KBM-7 (cell line): ENCODE results near the gene SCAPER.

Source experiments
- DNase-seq: peaks from one replicate; pipeline ENCODE4 v3.0.0-alpha.2; 2015
- in situ Hi-C: fragments of 300-500 bp; cut with MboI; formaldehyde crosslinking; loops from 2 replicates; pipeline ENCODE4 v1.14.3; 2020; ENCODE audit warnings: low sequenced_read_pairs, low pct_unique_long_range_greater_than_20kb, mixed read lengths

The SCAPER gene

DNA sequence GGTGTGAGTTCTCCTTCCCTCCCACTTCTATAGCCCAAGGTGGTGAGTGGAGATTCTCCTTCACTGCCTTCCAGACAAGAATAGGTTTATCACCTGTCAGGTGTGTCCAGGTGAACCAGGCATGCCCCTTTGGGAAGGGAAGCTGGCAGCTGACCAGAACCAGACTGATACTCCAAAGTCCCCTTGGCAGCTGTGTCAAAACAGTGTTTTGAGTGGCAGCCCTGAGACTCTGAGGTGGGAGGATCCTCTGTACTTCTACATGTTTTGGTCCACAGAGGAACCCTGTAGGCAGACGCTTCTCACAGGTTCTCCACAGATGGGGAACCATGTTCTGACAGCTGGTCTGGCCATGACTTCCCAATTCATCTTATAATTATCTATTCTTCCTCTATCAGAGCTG, 538.4 kb downstream of the SCAPER start:
- no peak for DNase-seq
- in situ Hi-C loops = no loop called here

DNA sequence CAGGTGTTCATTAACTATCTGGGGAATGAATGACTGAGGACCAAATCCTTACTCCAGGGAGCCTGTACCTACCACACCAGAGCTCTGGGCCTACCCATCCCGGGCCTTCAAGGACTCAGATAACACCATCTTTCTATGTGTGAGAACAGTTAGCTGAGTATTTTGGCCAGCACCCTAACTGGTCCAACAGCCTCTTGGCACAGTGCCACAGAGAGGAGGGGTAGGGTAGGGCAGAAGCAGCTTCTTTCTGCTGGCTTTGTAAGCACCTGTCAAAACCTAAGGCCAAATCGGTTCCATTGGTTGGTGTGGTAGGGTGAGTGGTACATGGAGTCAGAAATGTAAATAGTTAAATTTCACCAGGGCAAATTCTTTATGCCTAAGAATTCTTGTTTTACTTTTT, 541.9 kb downstream of the SCAPER start:
- in situ Hi-C loops = no loop called here
- no peak for DNase-seq

DNA sequence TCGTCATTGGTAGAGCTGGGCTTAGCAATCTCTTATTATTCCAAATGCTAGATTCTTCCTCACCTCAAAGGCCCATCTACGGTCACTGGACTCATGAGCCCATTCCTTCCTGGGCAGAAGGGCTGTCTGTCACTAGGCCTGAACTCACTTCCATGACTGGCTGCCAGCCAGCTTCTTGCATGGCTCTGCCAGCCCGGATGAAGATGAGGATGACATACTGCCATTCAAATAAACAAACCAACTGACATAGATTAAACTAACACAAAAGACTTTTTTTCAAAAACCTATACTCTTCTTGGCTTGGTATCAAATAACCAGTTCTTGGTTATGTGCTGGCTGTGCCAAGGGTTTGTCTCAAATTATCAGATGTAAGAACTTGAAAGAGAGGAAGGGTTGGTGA, 544.7 kb downstream of the SCAPER start:
- DNase-seq = no peak
- in situ Hi-C loops = no loop called here

DNA sequence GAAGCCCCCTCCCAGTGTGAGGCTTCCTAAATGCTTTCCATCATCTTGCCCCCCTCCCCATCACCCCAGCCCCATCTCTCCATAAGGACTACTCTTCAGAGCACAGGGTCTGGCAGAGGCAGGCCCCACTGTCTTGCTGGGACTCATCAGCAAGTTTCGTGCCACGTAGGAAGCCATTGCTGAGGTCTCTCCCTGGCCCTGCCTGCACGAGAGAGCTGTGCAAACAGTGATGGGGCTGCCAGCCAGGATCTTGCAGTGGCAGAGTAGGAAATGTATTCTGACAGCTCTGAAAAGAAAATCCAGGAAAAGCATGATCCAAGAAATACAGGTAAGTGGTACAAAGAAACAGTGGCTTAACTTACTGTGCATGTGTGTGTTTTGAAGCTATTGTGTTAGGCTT, 546.0 kb downstream of the SCAPER start:
- in situ Hi-C loops = no loop called here
- no peak for DNase-seq

DNA sequence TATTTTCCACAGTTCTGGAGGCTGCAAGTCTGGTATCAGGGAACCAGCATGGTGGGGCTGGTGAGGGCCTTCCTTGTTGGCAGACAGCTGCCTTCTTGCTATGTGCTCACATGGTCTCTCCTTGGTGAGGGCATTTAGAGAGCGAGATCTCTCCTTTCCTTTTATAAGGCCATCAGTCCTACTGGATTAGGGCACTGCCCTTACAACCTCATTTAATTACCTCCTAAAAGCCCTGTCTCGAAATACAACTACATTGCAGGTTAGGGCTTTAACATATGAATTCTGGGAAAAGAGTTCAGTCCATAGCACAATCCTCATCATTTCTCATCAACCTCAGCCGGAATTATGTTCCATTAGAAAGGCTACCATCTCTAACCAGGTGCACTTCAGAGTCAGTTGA, 546.7 kb downstream of the SCAPER start:
- no peak for DNase-seq
- in situ Hi-C loops = no loop called here

DNA sequence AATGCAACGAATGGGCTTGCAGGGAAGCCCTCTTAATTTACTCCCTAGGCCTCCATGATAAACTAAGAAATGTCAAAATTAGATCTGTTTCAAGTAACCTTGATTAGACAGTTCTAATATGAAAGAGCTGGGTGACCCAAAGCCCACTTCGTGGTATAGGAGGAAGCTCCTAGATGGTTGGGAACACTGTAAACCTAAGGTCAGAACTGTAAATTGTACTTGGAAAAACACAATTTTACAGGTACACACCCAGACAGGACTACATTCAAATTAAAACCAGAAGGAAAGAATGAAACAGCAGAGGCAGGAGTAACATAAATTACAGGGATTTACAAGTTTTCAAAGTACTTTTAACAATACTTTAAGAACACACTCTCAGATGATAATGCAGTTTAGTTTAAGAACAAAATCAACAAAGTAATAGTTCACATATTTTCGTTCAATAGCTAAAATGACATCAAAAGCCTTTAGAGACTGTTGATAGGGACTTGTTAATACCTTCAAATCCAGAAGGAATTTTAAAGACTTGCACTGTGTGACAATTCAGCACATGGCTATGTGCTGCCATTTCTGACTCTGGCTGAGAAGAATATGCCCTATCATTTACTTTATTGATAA, 550.2 kb downstream of the SCAPER start:
- in situ Hi-C loops = no loop called here
- DNase-seq = no peak

DNA sequence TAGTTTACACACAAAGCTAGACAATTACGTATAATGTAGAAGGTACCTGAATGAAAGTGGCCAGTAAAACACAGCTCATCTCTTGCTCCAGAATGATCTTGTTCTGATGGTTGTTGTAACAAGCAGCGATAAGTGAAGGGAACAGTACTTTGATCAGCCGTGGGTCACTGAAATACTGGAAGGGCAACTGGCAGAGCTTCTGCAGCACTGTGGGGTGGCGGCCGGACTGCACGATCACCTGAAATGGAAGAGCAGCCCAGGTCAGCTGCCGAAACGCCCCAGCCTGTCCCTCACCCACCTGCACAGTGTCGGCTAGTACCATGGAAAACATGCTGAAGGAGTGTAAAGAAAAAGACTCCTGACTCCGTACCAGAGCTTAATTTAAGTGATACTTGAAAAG, 551.2 kb downstream of the SCAPER start:
- DNase-seq = no peak
- in situ Hi-C loops = no loop called here

DNA sequence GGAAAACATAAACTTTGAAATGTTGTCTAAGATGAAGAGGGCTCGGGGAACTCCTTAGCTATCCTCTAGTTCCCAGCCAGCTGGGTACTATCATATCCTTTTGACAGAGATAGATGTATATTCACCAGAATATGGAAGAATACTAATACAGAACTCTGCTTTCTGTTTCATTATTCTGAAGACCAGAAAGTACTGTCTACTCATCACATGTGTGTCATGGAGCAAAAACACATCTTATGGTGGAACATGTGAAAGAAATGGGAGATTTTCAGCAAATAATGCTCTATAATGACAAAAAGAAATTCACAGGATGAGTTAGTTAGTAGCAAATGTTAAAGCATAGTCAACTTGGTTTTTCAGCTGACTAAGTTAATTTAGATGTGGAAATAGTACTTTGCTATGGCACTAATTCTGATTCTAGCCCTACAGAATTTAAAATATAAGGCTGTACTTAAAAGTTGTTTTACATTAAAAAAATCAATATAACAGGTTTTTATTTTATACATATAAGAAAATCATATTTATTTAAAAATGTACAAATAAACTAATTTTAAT, 552.0 kb downstream of the SCAPER start:
- DNase-seq = no peak
- in situ Hi-C loops = no loop called here

DNA sequence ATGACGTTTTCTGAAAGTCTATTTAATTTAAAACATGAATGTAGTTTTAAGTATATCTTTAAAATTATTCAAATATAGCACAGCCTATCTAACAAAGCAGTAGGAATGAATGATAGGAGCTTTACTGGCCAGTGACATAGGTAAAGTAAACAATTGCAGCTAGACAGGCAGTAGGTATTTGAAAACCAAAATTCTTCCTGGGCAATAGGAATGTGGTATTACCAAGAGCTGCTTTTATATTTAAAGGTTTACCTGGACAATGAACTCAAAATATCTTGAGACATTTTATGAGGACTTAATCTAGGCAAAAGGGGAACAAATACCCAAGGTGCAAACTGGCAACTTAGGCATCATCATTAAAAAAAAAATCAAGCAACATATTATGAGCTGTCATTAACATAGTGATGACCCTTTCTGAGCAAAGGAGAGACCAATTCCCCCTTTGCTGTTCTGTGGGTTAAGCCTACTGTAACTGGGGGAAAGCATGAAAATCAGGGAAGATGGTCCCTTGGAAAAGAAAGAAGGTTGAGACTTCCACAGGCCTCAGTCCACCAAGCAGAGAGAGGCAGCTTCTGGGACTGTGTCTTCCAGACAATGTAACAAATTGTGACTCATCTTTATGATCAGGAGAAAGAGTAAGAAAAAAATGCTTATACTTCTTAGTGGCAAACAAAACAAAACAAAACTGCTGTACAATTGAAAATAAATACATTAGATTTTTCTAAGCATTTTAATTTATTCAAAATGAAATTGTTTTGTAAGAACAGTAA, 555.7 kb downstream of the SCAPER start:
- in situ Hi-C loops = no loop called here
- no peak for DNase-seq

DNA sequence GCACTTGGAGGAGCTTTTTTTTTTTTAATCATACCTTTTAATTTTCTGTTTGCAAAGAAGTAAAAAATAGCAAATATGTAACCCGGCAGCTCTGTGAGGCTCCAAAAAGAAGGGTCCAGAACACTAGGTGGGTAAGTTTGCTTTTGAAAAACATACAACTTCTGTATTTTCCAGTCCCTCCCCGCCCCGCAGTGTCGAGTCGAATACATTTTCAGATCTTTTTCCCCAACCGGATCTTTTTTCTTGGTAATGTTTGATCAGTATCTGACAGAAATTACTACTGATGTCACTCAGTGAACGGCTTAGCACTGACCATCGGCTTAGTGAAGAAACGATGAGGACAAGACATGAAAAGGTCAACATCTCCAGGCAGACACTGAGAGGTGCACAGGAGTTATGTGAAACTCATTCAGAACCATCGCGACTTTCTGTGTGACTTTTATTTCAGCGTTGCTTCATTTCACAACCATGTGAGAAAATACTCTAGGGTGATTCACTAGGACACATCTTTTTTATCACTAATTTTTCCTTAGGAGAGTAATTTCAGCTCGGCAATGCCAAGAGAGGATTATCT, 557.6 kb downstream of the SCAPER start:
- in situ Hi-C loops = no loop called here

DNA sequence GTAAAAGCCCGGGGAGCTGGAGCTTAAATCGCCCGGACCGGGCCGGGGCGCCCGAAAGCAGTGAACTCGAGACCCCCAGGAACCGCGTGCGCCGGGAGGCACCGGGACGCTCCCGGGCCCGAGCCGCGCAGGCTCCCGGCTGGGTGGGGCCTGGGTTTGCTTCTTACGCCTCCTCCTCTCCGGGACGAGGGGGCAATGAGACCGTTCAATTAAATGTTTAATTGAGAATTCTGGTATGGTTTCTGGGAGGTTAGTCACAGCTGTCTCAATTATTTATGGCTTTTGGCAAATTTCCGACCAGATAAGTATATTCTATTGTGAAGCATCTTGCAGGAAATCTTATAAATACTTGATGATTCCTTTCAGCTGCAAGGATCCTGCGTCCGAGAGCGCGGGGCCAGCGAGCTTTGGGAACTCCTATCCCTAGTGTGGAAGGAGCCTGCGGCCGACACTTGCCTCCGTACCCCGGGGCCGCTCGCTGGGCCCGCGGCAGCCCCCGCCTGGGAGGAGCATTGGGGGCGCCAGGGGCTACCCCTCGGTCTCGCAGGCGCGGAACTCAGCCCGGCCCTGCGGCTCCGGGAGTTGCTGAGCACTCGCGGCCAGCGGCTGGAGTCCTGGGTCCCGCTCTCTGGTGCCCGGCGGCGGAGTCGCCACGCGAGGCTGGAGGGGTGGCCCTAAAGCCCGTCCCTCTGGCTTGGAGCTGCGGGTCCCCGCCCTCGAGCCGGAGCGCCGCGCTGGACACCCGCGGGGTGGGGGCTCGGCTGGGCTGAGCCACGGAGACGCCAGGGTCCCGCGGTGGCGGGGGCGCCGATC, 558.3 kb downstream of the SCAPER start:
- no peak for DNase-seq
- in situ Hi-C loops = no loop called here

More for the DNA sequence above, 557.6 kb downstream of the SCAPER start:
- no peak for DNase-seq

DNA sequence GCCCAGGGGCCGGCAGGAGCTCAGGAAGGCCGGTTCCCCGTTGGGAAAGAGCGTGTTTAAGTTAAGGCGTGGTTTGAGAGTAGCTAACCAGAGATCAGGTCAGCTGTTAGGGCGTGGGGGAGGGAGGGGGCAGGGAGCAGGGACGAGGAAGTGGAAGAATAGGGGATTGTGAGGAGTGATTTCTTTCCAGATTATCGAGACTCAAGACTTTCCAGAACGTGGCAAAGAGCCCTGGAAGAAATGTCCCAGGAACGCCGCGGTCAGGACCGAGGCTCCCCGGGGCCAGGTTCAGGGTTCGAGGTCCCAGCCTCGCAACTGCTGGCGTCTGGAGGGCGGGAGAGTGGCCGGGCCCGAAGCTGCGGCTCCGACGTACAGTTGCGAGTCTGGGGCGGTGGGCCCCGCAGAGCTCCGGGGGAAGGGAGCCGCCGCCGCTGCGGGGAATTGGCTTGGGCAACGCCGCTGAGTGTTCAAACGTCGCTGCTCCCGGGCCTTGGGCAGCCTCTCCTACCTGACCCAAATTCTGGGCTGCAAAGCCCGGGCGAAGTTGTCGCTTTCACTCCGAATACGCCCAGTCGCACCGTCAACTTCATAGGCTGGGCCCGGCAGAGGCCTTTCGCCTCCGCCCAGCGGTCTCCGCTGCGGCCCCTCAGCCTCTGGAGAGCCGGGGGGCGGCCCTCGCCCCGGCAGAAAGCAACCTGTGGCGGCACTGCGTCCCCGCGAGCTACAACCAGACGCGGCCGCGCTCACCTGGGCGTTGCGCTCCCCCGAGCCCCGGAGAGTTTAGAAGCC, 559.1 kb downstream of the SCAPER start:
- DNase-seq = no peak
- in situ Hi-C loops = no loop called here

DNA sequence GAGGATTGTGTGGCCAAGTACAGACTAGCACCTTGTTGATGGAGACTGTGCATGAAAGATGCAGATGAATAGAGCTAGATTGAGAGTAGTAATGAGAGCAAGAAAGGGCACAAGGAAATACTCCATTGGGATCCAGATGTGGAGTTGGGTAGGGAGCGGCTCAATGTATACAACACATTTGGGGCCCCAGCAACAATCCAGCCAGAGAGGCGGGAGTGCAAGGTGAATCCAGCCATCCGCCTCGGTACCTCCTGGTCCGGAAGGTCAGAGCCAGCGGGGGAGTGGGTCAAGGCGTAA, 559.6 kb downstream of the SCAPER start:
- no peak for DNase-seq
- in situ Hi-C loops = no loop called here

DNA sequence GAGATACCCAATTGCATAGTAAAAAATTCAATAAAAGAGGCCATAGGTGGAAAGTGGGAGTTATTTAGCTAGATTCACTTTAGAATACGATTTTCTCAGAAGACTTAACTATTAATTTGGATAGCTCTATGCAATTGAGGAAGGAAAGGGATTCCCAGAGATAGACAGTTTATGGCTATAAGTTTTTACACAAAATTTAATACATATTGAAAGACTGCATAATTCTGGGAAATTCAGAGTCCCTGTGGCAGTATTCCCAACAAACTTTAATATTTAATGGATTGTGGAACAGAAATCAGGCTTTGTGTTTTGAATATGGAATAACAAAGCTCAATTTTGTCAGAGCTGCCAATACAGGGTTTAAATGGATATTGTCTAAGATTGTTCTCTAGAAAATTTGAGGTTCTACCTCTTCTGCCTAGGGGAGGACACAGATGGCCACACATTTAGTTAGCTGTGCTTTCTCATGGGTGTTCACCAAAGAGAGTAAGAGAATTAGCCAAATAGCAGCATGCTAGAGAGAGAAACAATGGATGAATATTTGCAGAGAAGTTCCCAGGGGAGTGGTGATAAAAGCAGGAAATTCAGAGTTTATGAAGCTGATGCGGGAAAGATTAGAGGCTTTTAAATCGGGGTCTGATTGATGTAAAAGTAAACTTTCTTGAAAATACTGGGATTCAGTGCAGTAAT, 560.1 kb downstream of the SCAPER start:
- in situ Hi-C loops = no loop called here
- no peak for DNase-seq

DNA sequence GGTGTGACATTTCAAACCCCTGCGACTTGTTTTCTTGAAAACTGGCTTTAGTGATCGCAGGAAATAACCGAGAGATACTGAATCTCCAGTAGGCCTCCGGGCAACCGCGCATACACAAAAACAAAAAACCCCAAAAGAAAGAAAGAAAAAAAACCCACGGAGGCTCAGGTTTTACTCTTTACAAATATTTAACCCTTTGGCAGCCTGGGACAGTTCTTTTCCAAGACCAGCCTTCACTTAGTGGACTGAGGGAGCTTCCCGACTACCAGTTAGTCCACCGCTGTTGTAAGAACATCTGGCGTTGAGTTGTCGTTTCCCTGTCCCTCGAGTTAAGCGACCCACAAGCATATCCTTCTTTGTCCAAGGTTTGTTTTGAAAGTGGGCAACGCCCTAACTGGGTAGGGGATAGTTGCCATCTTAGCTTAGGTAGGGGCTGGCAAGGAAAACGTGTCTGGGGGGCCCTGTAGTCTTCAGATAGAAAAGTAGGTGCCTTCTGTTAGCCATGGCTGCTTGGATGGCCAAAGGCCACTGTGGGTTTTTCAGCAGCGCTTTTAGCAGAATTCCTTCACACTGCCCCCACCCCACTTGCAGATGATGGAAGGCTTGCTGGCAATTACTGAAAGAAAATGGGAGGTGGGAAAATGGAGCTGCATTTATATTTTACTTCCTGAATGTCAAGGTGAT, 561.7 kb downstream of the SCAPER start:
- DNase-seq = no peak
- in situ Hi-C loops = no loop called here

DNA sequence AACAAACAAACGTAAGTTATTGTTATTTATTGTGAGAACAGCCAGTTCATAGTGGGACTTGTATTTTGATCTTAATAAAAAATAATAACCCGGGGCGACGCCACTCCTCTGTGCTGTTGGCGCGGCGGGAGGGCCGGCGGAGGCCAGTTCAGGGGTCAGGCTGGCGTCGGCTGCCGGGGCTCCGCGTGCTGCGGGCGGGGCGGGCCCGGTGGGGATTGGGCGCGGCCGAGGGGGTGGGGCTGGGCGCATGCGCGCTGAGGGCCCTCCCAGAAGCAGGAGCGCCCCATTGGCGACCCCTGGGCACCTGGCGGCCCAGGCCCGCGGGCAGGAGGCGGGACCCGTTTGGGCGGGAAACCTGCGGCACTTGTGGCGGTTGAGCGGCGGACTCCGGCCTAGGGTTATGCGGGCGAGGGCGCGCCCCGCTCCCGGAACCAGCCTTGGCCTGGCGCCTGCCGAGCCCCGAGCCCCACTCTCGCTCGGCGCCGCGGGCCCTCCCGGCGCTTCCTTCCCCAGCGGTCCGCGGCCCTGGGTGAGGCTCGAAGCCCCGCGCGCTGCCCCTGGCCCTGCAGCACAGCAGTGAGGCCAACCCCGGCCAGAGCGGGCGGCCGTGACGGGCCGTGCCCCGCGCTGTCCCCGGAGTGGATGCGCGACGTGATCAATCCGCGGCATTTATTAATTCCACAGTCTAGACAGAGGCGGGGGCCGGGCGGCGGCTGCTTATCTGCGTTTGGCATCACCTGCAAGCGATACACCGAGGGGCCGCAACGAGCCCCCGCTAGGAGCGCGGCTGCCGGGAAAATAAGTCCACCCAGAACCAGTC, 562.5 kb downstream of the SCAPER start:
- in situ Hi-C loops = no loop called here

DNA sequence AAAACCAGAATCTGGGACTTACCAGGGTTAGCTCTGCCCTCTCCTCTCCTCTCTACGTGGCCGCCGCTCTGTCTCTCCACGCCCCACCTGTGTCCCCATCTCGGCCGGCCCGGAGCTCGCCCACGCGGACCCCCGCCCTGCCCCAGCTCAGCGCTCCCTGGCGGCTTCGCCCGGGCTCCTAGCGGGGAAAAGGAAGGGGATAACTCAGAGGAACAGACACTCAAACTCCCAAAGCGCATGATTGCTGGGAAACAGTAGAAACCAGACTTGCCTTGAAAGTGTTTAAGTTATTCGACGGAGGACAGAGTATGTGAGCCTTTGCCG, 563.1 kb downstream of the SCAPER start:
- no peak for DNase-seq
- in situ Hi-C loops = no loop called here

More for the DNA sequence above, 562.5 kb downstream of the SCAPER start:
- no peak for DNase-seq
